ENCODE results near the gene ADAMTS15.
"Not testable (repeated sequence)": the region's sequence is repeated elsewhere in the genome, so short reads cannot be mapped to it uniquely, and the experiment has no call there.

The ADAMTS15 gene

DNA sequence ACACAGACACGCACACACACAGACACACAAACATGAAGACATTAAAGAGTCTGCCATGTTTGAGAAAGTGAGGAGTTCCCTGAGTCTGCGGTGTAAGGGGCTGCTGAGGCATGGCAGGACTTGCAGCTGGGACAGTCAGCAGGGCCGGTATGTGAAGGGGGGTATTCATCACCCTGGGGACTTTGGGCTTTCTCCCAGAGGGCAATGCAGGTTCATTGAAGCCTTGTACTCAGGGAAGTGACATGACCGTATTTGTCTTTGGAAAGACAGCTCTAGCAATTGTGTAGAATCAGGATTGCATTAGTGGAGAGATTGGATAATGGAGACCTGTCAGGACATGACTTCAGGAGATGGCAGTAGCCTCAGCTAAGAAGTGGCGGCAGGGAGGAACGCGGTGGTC lies 10.6 kb upstream of the ADAMTS15 start:
- no peak for DNase-seq (ENCODE audit: low read depth)

DNA sequence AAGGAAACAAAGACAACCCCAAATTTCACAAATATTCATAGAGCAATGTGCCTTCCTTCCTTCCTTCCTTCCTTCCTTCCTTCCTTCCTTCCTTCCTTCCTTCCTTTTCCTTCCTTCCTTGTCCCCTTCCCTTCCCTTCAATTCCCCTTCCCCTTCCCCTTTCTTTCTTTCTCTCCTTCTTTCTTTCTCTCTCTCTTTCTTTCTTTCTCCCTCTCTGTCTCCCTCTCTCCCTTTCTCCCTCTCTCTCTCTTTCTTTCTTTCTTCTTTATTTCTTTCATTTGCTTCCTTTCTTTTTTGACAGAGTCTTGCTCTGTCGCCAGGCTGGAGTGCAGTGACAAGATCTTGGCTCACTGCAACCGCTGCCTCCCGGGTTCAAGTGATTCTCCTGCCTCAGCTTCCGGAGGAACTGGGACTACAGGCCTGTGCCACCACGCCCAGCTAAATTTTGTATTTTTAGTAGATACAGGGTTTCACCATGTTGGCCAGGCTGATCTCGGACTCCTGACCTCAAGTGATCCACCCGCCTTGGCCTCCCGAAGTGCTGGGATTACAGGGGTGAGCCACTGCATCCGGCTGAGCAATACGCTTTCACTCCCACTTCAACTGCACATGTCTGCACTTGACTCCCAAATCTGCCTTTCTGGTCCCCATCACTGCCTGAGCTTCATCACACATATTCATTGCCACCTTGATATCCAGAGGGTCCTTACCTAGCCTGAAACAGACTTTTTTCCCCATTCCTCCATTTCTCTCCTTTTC lies 9.9 kb upstream of the ADAMTS15 start:
- DNase-seq (ENCODE audit: low read depth), result not testable (repeated sequence)

- no peak for DNase-seq (ENCODE audit: low read depth)
Measured at GRCh38 chr11:130439160-130439519, 9.3 kb upstream of the ADAMTS15 start.

GRCh38 chr11:130439876-130440275 lies 8.6 kb upstream of the ADAMTS15 start:
- DNase-seq (ENCODE audit: low read depth), result no peak

DNA sequence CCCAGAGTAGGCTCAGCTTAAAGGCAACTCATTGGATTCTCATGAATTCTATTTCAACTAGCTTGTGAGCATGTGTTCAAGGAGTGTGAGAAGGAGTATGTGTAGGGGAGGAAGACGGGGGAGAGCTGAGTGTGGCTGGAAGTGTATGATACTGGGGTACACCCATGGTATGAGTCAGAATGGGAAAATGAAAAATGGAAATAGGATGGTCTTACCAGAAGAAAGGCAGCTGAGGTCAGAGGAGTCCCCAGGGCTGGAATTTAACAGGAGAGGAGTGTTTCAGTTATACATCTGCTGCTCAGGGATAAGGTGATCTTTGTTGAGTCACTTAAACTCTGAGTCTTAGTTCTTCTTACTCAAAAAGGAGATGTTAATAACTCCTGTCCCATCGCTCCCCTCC lies 6.7 kb upstream of the ADAMTS15 start:
- no peak for DNase-seq (ENCODE audit: low read depth)

GRCh38 chr11:130442737-130443136 lies 5.7 kb upstream of the ADAMTS15 start:
- no peak for DNase-seq (ENCODE audit: low read depth)

DNA sequence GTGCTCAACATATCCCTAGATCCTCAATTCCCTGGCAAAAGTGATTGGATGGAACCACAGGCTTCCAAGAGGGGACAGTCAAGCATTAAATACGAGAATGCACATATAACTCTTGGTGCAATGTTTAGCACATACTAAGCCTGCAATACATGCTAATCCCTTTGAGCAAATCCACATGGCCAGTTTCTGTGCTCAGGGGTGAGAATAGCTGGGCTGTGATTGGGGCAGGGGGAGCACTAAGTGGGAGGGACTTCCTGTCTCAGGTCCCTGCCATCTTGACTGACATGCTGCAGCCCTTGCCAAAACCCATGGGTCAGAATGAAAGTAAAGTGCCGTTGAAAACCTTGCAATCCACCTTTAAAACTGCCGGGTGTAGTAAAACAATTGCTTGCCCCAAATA lies 2.7 kb upstream of the ADAMTS15 start:
- DNase-seq (ENCODE audit: low read depth), result no peak

- DNase-seq (ENCODE audit: low read depth), result no peak
Measured at GRCh38 chr11:130448039-130448415, 418 bp upstream of the ADAMTS15 start.

GRCh38 chr11:130449310-130449990 lies 1.0 kb downstream of the ADAMTS15 start:
- no peak for DNase-seq (ENCODE audit: low read depth)

- DNase-seq (ENCODE audit: low read depth), result peak; percentile 55
Measured at GRCh38 chr11:130449996-130450769, 1.7 kb downstream of the ADAMTS15 start.

DNA sequence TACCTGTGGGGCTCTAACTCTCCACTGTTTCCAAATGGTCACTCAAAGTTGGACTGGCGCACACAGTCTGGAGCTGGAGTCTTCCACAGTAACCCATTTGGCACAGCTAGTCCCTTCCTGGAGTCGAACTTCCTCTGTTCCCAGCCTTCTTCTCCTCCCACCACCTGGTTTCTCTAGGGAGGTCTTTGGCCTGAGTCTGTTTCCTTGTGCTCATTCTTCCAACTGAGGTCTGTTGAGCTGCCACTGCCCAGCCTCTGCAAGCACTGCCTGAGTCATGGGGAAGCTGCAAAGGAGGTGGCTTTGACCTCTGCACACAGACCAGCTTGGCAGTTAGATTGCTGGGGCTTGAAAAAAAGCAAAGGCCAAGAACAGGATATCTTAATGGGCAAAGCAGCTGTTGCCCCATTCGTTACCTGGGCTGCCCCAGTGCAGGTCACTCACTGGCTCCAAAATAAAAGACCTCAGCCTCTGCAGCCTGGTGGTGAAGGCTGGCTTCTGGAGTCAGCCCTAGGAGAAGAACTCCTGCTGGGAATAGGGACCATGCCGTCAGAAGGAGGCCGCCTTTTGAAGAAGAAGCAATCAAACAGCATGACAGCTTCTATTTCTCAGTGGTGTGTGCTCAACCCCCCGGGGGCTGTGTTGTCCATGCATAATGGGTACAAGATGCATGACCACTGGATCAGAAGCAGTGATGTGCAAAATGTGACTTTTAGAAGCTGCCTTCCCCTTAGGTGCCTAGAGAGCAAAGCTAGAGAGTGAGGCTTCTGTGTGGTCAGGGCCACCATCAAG lies 3.0 kb downstream of the ADAMTS15 start:
- DNase-seq (ENCODE audit: low read depth), result peak; percentile 41

DNA sequence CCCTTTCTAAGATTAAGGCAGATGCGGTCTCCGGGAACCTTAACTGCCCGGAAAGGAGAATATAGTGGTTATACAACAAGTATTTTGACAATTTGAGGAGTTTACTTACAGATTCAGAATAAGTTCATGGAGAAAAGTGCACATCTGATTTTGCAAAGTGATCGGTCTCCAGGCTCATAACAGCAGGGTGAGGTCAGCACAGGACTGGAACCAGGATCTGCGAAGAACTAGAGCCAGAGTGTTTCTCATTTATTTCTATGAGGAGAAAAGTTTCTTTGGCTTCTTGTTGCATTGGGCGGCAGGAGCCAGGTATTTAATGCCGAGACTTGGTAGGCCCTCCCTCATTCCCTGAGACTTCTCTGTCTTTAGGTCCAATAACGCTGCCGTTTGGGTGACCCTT lies 3.7 kb downstream of the ADAMTS15 start:
- DNase-seq (ENCODE audit: low read depth), result no peak

DNA sequence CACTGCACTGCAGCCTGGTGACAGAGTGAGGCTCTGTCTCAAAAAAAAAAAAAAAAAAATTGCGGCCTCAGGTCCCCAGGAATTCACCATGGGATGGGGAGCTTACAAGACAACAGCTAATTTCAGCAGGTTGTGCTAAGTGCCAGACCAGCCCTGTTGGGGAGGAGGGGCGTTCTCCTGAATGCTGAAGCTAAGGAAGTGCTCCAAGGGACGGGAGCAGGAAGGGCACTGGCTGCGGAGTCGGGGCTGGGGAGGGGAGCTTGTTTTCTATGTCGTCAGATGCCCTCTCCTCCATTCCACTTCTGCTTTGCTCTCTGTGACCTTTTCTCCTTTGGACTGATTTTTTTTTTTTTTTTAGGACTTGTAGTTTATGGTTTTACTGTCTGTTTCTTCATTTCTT lies 4.5 kb downstream of the ADAMTS15 start:
- DNase-seq (ENCODE audit: low read depth), result no peak

DNA sequence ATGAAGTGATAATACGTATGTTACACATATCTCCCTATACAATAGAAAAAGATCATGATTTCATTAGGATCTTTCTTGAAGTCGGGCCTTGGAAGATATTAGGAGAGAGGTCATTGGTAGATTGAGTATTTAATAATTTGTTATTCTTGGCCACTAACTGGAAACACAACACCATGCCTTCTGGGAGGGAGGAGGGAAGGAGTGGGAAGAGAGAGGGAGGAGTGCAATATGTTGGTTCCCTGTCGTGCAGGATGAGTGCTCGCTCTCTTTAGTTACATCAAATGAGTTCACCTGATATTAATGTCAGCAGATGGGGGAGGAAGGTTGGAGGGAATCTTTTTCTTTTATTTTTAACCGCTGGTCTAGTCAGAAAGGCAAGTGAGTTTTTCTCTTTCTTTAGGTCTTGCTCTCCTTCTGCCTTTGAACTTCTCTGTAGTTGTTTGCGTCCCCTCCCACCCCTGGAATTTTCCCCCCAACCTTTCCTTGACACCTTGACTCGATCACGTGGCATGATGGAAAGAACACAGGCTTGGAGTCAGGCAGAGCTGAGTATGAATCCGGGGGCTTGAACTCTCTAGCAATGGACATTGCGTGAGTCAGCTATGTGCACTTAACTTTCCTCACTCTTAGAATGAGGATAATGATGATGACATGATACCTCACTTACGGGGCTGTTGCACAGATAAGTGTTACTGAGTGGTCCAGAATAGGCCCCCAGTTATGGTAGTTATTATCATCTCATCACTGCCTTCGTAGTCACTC lies 6.2 kb downstream of the ADAMTS15 start:
- no peak for DNase-seq (ENCODE audit: low read depth)

DNA sequence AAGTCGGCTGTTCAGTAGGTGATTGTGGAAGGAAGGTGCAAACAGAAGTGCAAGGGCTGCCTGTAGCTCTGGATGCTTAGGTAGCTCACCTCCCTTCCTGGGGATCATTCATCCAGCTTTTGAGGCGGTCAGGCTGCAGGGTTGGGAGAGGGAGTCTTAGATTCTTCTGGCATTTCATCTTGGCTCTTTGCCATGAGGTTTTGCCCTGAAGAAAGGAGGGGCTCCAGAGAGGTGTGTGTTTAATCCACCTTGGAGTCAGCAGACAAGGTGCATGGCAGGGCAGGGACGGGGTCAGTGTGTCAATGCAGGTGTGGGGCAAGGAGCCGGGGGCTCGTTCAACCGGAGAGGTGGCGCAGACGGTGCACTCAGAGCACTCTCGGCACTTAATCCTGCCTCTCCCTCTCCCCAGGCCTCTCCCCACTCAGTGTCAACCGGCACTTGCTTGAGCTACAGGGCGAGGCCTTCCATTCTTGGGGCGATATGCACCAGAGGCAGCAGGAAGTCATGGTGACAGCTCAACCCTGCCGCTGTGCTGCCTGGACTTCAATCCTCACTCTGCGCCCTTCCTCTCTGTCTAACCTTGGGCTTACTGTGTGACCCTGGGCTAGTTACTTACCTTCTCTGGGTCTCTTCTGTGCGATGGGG lies 7.2 kb downstream of the ADAMTS15 start:
- no peak for DNase-seq (ENCODE audit: low read depth)

DNA sequence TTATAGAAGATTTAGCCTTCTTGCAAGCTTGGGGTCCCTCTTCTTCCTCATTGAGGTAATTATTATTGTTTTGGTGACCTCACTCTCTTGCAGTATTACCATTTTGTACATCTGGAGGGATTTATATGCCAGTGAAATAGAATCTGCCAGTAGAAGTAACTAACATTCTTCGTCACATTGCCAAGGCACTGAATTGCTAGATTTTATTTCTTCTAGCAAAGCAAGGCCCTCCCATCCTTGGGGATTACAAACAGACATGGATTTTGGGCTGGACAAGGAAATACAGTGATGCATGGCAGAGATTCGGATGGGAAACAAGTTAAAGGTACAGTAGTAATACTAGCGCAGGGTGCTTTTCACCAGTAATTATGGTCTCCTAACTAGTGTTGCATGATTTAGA lies 7.8 kb downstream of the ADAMTS15 start:
- DNase-seq (ENCODE audit: low read depth), result peak; percentile 83

- DNase-seq (ENCODE audit: low read depth), result no peak
Measured at GRCh38 chr11:130457623-130458409, 9.4 kb downstream of the ADAMTS15 start.

DNA sequence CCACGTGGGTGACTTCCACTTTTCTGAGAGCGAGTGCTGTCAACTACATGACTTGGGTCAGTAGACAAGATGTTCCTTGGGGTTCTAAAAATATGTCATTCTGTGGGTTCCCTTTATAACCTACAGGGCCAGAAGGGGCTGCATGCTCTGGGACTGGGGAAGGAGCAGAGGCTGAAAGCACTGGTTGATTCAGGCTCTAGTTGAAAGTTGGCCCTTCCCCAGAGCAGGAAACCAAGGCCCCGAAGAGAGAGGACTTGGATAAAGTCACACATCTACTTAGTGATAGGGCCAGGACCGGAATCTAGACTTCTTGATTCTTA lies 9.9 kb downstream of the ADAMTS15 start:
- DNase-seq (ENCODE audit: low read depth), result no peak

- DNase-seq (ENCODE audit: low read depth), result no peak
Measured at GRCh38 chr11:130459521-130459920, 11.1 kb downstream of the ADAMTS15 start.

- no peak for DNase-seq (ENCODE audit: low read depth)
Measured at GRCh38 chr11:130462101-130462885, 13.8 kb downstream of the ADAMTS15 start.
